T-cell (primary cell): ENCODE results near the gene ZNF195. TPM values are rescaled to one million over a fixed set of nuclear protein-coding genes. Genes with fewer than 3 reads are reported as not detected.
A peak's percentile ranks its signal among the peaks of the same experiment; 100 is the strongest.

Experiments
- ATAC-seq, 4 experiments: fragments of 200-7000 bp in 3 of 4; fragments of 150-1000 bp in 1 of 4; cut with Tn5 transposase; replicated peaks in 1 of 4; 1 replicate in 3 of 4; 2 replicates in 1 of 4; pipeline ENCODE4 v1.10.0; 2021; ENCODE audit warnings: moderate library complexity in 3 of 4, mild to moderate bottlenecking in 2 of 4, moderate number of reproducible peaks in 1 of 4
- CTCF ChIA-PET, 2 donors: fragments of 300-600 bp; sonication (Branson Sonifier 250); formaldehyde crosslinking; loops; one replicate each; lab custom pipeline; 2022; ENCODE audit warnings: antibody characterized with exemption in 2 of 2; lab: Charles Lee
- POLR2A ChIA-PET, 2 donors: fragments of 300-600 bp; sonication (Branson Sonifier 250); formaldehyde crosslinking; loops; one replicate each; lab custom pipeline; 2022; ENCODE audit warnings: antibody characterized with exemption in 2 of 2; lab: Charles Lee
- DNase-seq, 35 experiments: peaks; one replicate each; pipeline versions ENCODE4 v3.0.0 to v3.0.0-alpha.2; 2013 to 2023
- H3K27ac ChIP-seq: one replicate; pipeline ENCODE4 v1.5.1; 2013; ENCODE audit warnings: low read length
- H3K27me3 ChIP-seq, 2 experiments: replicated peaks in 1 of 2; 1 replicate in 1 of 2; 2 replicates in 1 of 2; pipeline versions ENCODE4 v1.6.1 to v1.7.0; 2013; ENCODE audit warnings: low read length in 1 of 2, mixed read lengths in 1 of 2; ENCODE audit not compliant: control insufficient read depth in 2 of 2, insufficient read depth in 2 of 2; ENCODE audit errors: extremely low read depth in 1 of 2
- H3K36me3 ChIP-seq, 2 donors: 1 replicate in 1 of 2; 2 replicates in 1 of 2; pipeline versions ENCODE4 v1.6.1 to v1.7.0; 2013; ENCODE audit warnings: low read length in 1 of 2; ENCODE audit not compliant: control insufficient read depth in 2 of 2, insufficient read depth in 1 of 2; ENCODE audit errors: extremely low read depth in 1 of 2
- H3K4me1 ChIP-seq, 2 experiments: 1 replicate in 1 of 2; 2 replicates in 1 of 2; pipeline versions ENCODE4 v1.6.1 to v1.7.0; 2013; ENCODE audit warnings: low read length in 2 of 2, mixed read lengths in 1 of 2; ENCODE audit not compliant: insufficient read depth in 2 of 2, control insufficient read depth in 1 of 2; ENCODE audit errors: extremely low read depth in 1 of 2
- H3K4me3 ChIP-seq, 2 donors: 1 replicate in 1 of 2; 2 replicates in 1 of 2; pipeline versions ENCODE4 v1.5.1 to v1.7.0; 2013; ENCODE audit warnings: mild to moderate bottlenecking in 2 of 2, low read length in 1 of 2, moderate library complexity in 1 of 2; ENCODE audit not compliant: control insufficient read depth in 1 of 2; ENCODE audit errors: extremely low read depth in 1 of 2
- H3K9me3 ChIP-seq: 2 replicates; pipeline ENCODE4 v1.7.0; 2013
- H3K27ac Mint-ChIP-seq, 2 donors: one replicate each; pipeline ENCODE4 v1.8.0; 2020 to 2021; ENCODE audit warnings: mild to moderate bottlenecking in 2 of 2, mixed read lengths in 2 of 2
- H3K27me3 Mint-ChIP-seq, 2 donors: one replicate each; pipeline ENCODE4 v1.8.0; 2021 to 2022; ENCODE audit warnings: mixed read lengths in 2 of 2
- H3K36me3 Mint-ChIP-seq: one replicate; pipeline ENCODE4 v1.8.0; 2021; ENCODE audit warnings: mixed read lengths
- H3K4me1 Mint-ChIP-seq, 3 donors: one replicate each; pipeline ENCODE4 v1.8.0; 2020 to 2022; ENCODE audit warnings: mixed read lengths in 3 of 3, mild to moderate bottlenecking in 1 of 3
- H3K4me3 Mint-ChIP-seq, 3 donors: one replicate each; pipeline ENCODE4 v1.8.0; 2020 to 2022; ENCODE audit warnings: mild to moderate bottlenecking in 3 of 3, mixed read lengths in 3 of 3, moderate library complexity in 3 of 3
- H3K9me3 Mint-ChIP-seq, 3 donors: one replicate each; pipeline ENCODE4 v1.8.0; 2020 to 2022; ENCODE audit warnings: mixed read lengths in 3 of 3
- whole genome bisulfite sequencing: methylation state at CpG from one replicate; pipeline ENCODE4 v1.1.5; 2013; ENCODE audit warnings: missing lambda C conversion rate; ENCODE audit not compliant: insufficient coverage; 5-methylcytosine and 5-hydroxymethylcytosine counted together
- total RNA-seq, 35 experiments: library from RNA in 6 of 35; stranded (reverse) in 6 of 35; fragments of 120-200 nt in 1 of 35; gene quantifications; one replicate each; pipeline versions ENCODE4 v1.2.1 to v1.2.4 and lab custom pipeline; 2013 to 2026

The ZNF195 gene
- total RNA-seq, 5 donors from 2014 or later (not counting 1 experiment from before 2014, with no cell fraction given) = 22.9 to 35.8 (median 32.0) TPM

GRCh38 chr11:3346587-3346986 lies 32.4 kb downstream of the ZNF195 start:
- POLR2A ChIA-PET = no interaction called here

GRCh38 chr11:3345736-3346135 lies 33.2 kb downstream of the ZNF195 start:
- Mint-ChIP-seq H3K27ac (no peak overlapping the region), H3K36me3 (peaks cover 21% of the 10 kb centered on the region), H3K4me3 (no peak overlapping the region), H3K27me3 (peaks cover 6 to 21% of the 10 kb centered on the region in 2 donors), H3K4me1 (no peaks in the 10 kb centered on the region), H3K9me3 (peaks cover 5 to 24% (median 10%) of the 10 kb centered on the region in 3 donors)
- H3K4me1 ChIP-seq = no peaks in the 10 kb centered on the region
- ChIA-PET CTCF (no interaction called here), POLR2A (no interaction called here)
- no peak overlapping the region for H3K27ac ChIP-seq
- no peak overlapping the region for H3K4me3 ChIP-seq
- no peaks in the 10 kb centered on the region for H3K9me3 ChIP-seq
- 69% methylated on average over 6 of the region's 10 CpGs for WGBS
- H3K27me3 ChIP-seq = peaks cover 0 to 12% of the 10 kb centered on the region in 2 experiments
- H3K36me3 ChIP-seq = no peaks in the 10 kb centered on the region
- ATAC-seq (no peak), DNase-seq (no peak)

More at GRCh38 chr11:3346587-3346986, 32.4 kb downstream of the ZNF195 start:
- Mint-ChIP-seq H3K4me1 (no peaks in the 10 kb centered on the region), H3K27me3 (peaks cover 3 to 12% of the 10 kb centered on the region in 2 donors), H3K27ac (no peak overlapping the region), H3K4me3 (no peak overlapping the region), H3K9me3 (peaks cover 5 to 27% (median 12%) of the 10 kb centered on the region in 3 donors), H3K36me3 (peaks cover 21% of the 10 kb centered on the region)
- no peak overlapping the region for H3K4me3 ChIP-seq
- DNase-seq (no peak), ATAC-seq (no peak)
- H3K36me3 ChIP-seq = no peaks in the 10 kb centered on the region
- H3K27ac ChIP-seq = no peak overlapping the region
- 100% methylated on average over 1 of the region's 9 CpGs for WGBS
- H3K4me1 ChIP-seq = no peaks in the 10 kb centered on the region
- peaks cover 0 to 7% of the 10 kb centered on the region in 2 experiments for H3K27me3 ChIP-seq
- CTCF ChIA-PET = no interaction called here
- peaks cover 2% of the 10 kb centered on the region for H3K9me3 ChIP-seq

GRCh38 chr11:3344327-3345174 lies 34.4 kb downstream of the ZNF195 start:
- Histone ChIP-seq H3K4me1 (no peaks in the 10 kb centered on the region), H3K27ac (no peak overlapping the region), H3K9me3 (no peaks in the 10 kb centered on the region), H3K36me3 (no peaks in the 10 kb centered on the region), H3K4me3 (no peak overlapping the region), H3K27me3 (peaks cover 0 to 18% of the 10 kb centered on the region in 2 experiments)
- H3K36me3 Mint-ChIP-seq = peaks cover 15% of the 10 kb centered on the region
- DNase-seq (no peak), ATAC-seq (no peak)
- H3K4me1 Mint-ChIP-seq = no peaks in the 10 kb centered on the region
- no peak overlapping the region for H3K27ac Mint-ChIP-seq
- 100% methylated on average over 2 of the region's 6 CpGs for WGBS
- peaks cover 5 to 17% (median 10%) of the 10 kb centered on the region in 3 donors for H3K9me3 Mint-ChIP-seq
- POLR2A ChIA-PET = no interaction called here
- no peak overlapping the region for H3K4me3 Mint-ChIP-seq
- H3K27me3 Mint-ChIP-seq = peaks cover 16 to 32% of the 10 kb centered on the region in 2 donors
- CTCF ChIA-PET = no interaction called here

GRCh38 chr11:3342709-3343108 lies 36.2 kb downstream of the ZNF195 start:
- CTCF ChIA-PET = interaction anchor here in 1 of 2 donors (1.3 to 2.0 kb wide), 2 partner anchors 38 to 66 kb away, joined by 3 to 12 read pairs; no protein-coding TSS in a partner anchor
- no peak overlapping the region for H3K27ac Mint-ChIP-seq

GRCh38 chr11:3341298-3341697 lies 37.6 kb downstream of the ZNF195 start:
- Mint-ChIP-seq H3K9me3 (no peaks in the 10 kb centered on the region), H3K4me3 (no peak overlapping the region), H3K27me3 (peaks cover 29 to 47% of the 10 kb centered on the region in 2 donors), H3K36me3 (peaks cover 5% of the 10 kb centered on the region), H3K27ac (no peak overlapping the region), H3K4me1 (no peaks in the 10 kb centered on the region)
- POLR2A ChIA-PET = no interaction called here
- WGBS = 7% methylated on average over 3 of the region's 10 CpGs
- peak in 34 of 35 experiments; percentile 9 to 76 (median 56) for DNase-seq
- CTCF ChIA-PET = interaction anchor here in 1 of 2 donors (0.9 to 2.0 kb wide), 5 partner anchors 12 to 714 kb away, joined by 3 to 12 read pairs (median 4); partner anchors contain the start of gene ZNF195
- H3K27me3 ChIP-seq = peaks cover 0 to 26% of the 10 kb centered on the region in 2 experiments
- ATAC-seq = peak in 1 of 4 experiments; percentile 46
- H3K4me3 ChIP-seq = no peak overlapping the region
- H3K9me3 ChIP-seq = no peaks in the 10 kb centered on the region
- H3K36me3 ChIP-seq = no peaks in the 10 kb centered on the region
- no peaks in the 10 kb centered on the region for H3K4me1 ChIP-seq
- H3K27ac ChIP-seq = no peak overlapping the region

More at GRCh38 chr11:3342709-3343108, 36.2 kb downstream of the ZNF195 start:
- H3K27ac ChIP-seq = no peak overlapping the region
- Mint-ChIP-seq H3K9me3 (peaks cover 5 to 8% (median 5%) of the 10 kb centered on the region in 3 donors), H3K27me3 (peaks cover 29 to 45% of the 10 kb centered on the region in 2 donors), H3K4me3 (no peak overlapping the region), H3K36me3 (peaks cover 13% of the 10 kb centered on the region), H3K4me1 (no peaks in the 10 kb centered on the region)
- H3K9me3 ChIP-seq = no peaks in the 10 kb centered on the region
- H3K27me3 ChIP-seq = peaks cover 0 to 28% of the 10 kb centered on the region in 2 experiments
- ATAC-seq = no peak
- H3K36me3 ChIP-seq = no peaks in the 10 kb centered on the region
- WGBS = 91% methylated on average over 2 of the region's 2 CpGs
- H3K4me1 ChIP-seq = no peaks in the 10 kb centered on the region
- POLR2A ChIA-PET = no interaction called here
- H3K4me3 ChIP-seq = no peak overlapping the region
- DNase-seq = no peak

GRCh38 chr11:3340025-3340424 lies 38.9 kb downstream of the ZNF195 start:
- Histone ChIP-seq H3K27ac (no peak overlapping the region), H3K36me3 (no peaks in the 10 kb centered on the region), H3K27me3 (peaks cover 0 to 26% of the 10 kb centered on the region in 2 experiments), H3K9me3 (no peaks in the 10 kb centered on the region), H3K4me3 (no peak overlapping the region), H3K4me1 (no peaks in the 10 kb centered on the region)
- 82% methylated on average over 2 of the region's 4 CpGs for WGBS
- ATAC-seq = no peak
- Mint-ChIP-seq H3K27me3 (peaks cover 29 to 47% of the 10 kb centered on the region in 2 donors), H3K36me3 (no peaks in the 10 kb centered on the region), H3K9me3 (no peaks in the 10 kb centered on the region), H3K4me3 (no peak overlapping the region), H3K4me1 (no peaks in the 10 kb centered on the region), H3K27ac (no peak overlapping the region)
- ChIA-PET POLR2A (no interaction called here), CTCF (no interaction called here)
- DNase-seq = no peak
